Non-pigmented ciliary epithelial cell (primary cell): ENCODE data around the gene PLA2G6.
"Not testable (repeated sequence)": the region's sequence is repeated elsewhere in the genome, so short reads cannot be mapped to it uniquely, and the experiment has no call there.

Source experiments
- DNase-seq: peaks from one replicate; pipeline ENCODE4 v3.0.0-alpha.2; 2010; ENCODE audit warnings: low read depth

The PLA2G6 gene

GRCh38 chr22:38189104-38189503 is 7.5 kb upstream of the PLA2G6 start:
- DNase-seq = no peak

DNA sequence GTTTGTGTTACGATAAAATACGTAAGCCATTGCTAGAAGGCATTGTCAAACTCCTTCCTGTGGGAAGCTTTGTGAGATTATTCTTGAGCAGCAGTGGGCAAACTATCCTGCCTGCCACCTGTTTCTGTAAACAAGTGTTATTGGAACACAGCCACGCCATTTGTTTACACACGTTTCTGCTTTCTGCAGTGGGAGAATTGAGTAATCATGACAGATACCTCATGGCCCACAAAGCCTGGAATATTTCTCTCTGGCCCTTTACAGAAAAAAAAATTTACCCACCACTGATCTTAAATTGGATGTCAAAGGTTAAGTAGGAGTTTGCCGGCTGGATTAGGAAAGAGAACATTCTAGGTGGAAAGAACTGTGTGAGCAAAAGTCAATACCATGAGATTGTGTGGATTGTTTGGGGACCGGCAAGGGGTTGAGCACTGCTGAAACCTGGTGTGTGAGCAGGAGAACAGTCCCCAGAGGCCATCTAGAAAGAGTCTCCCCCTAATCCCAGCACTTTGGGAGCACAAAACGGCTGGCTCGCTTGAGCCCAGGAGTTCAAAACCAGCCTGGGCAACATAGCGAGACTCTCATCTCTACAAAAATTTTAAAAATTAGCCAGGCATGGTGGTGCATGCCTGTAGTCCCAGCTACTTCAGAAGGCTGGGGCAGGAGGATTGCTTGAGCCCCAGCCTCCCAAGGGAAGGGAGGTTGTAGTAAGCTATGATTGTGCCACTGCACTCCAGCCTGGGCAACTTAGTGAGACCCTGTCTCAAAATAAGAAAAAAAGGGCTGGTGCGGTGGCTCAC is 6.0 kb upstream of the PLA2G6 start:
- DNase-seq = no peak

DNA sequence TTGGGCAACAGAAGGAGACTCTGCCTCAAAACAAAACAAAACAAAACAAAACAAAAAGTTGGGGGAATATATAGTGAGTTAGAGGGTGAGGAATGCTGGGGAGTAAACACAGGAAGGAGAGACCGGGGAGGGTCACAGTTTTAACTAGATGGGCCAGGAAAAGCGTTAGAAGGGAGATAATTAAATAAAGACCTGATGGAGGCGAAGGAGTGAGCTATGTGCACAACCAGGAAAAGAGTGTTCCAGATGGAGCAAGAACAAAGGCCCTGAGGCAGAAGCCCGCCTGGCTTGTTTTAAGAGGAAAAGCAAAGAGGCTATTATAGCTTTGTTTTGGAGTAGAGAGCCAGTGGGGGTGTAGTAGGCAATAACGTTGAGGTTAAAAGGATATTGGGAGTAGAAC is 4.8 kb upstream of the PLA2G6 start:
- no peak for DNase-seq

DNA sequence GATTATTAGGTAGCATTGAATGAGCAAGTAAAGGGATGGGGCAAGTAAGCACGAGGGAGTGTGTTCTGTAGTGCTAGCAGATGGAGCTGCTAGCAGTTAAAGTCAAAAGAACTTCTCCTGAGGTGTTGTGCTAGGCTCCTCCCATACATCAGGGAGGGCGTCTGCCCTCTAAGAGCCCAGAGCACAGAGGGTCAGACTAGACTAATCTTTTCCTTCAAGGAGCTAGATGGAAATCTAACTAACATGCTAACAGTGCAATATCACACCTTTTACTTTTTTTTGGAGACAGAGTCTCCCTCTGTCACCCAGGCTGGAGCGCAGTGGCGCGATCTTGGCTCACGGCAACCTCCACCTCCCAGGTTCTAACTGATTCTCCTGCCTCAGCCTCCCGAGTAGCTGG is 3.2 kb upstream of the PLA2G6 start:
- DNase-seq = no peak

DNA sequence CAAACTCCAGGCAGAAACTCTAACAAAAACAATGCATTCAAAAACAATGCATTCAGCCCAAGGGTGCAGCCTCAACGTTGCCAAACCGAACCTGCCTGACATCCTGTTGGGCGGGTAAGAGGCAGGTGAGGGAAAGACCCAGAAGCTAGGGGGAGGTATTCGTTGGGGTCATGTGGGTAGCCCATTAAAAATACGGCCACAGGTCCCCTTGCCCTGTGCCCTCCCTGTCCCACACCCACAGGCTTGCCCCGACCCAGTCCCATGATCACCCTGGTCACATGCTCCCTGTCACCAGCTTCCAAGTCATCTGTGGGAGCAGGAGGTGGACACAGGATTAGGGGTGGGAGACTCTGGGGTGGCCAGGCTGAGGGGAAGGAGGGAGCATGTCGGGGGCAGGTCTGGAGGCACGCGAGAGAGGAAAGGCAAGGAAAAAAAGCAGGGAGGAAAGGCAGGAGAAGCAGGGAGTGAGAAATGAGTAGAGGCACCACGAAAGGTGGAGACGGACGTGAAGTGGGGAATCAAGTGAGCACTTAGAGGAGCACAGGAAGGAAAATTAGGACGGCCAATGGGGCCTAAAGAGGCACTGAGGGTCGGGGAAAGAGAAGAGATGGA is 683 bp downstream of the PLA2G6 start:
- no peak for DNase-seq

GRCh38 chr22:38178605-38178937 is 3.1 kb downstream of the PLA2G6 start:
- DNase-seq = not testable (repeated sequence)

- DNase-seq = peak; percentile 44
Measured at GRCh38 chr22:38177926-38178604, 3.6 kb downstream of the PLA2G6 start.

DNA sequence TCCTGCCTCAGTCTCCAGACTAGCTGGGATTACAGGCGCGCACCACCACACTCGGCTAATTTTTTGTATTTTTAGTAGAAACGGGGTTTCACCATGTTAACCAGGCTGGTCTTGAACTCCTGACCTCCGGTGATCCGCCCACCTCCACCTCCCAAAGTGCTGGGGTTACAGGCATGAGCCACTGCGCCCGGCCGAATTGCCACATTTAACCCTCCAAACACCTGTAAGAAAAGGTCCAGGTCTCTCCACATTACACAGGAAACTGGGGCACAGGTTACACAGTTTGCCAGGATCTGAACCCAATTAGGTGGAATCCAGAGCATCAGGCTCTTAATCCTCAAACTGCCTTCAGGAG is 4.1 kb downstream of the PLA2G6 start:
- not testable (repeated sequence) for DNase-seq

DNA sequence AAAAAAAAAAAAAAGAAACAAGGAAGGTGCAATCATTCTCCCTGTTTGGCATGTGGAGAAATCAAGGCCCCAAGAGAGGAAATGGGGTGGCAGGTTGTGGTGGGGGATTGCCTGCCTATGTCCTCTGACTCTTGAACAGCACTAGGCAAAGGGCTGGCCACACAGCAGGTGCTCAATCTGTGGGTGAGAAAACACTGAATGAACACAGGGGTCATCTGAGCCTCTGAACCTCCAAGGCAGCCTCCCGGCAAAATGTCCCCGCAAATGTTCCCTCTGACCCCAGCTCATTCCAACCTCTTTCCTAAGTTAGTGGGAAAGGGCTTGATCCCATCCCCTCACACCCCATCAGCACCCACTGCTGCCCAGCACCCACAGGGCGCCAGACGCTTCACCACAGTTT is 4.6 kb downstream of the PLA2G6 start:
- DNase-seq = no peak

- peak; percentile 36 for DNase-seq
Measured at GRCh38 chr22:38176170-38176741, 5.4 kb downstream of the PLA2G6 start.

- no peak for DNase-seq
Measured at GRCh38 chr22:38175206-38176118, 6.2 kb downstream of the PLA2G6 start.

GRCh38 chr22:38174626-38175025 is 7.0 kb downstream of the PLA2G6 start:
- DNase-seq = no peak

DNA sequence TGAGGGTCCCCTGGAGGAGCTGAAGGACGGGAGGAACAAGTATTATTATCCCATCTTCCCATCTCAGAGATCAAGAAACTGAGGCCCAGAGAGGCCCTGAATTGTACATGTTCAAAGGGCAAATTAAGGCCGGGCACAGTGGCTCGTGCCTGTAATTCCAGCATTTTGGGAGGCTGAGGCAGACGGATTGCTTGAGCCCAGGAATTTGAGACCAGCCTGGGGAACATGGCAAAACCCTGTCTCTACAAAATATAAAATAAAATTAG is 8.1 kb downstream of the PLA2G6 start:
- DNase-seq = no peak

GRCh38 chr22:38172832-38173640 is 8.6 kb downstream of the PLA2G6 start:
- no peak for DNase-seq

DNA sequence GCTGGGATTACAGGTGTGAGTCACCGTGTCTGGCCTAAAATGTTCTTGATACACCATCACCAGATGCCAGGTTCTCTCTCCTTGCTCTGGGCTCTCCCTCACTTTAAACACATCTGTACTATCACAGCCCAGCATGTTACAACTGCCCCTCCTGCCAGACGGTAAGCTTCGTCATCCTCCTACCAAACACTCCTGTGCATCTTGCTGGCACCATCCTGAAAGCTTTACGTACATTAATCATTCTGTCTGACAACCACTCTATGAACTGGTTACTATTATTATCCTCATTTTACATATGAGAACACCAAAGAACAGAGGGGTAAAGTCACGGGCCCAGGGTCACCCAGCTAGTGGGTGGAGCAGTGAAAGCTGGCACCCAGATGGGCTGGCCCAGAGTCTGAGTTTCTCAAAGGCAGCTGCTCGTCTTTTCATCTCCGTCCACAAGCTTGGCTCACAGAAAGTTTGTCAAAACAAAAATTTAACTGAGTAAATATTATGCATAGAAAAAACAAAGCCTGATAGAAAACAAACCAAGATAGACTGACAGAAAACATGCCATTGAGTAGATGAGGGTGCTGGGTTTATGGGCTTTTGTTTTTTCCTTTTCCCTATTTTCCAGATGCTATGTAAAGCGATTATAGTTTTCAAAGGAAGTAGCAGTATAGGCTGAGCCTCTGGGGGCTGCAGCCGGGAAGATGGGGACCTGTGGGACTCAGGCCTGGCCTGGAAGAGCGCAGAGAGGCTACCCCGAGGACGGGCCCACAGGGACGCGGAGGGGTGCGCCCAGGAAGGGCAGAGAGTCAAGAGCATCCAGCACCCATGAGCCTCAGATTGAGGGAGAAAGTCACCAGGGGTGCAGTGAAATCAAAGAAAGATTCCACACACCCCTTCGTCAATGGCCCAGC is 9.5 kb downstream of the PLA2G6 start:
- no peak for DNase-seq

DNA sequence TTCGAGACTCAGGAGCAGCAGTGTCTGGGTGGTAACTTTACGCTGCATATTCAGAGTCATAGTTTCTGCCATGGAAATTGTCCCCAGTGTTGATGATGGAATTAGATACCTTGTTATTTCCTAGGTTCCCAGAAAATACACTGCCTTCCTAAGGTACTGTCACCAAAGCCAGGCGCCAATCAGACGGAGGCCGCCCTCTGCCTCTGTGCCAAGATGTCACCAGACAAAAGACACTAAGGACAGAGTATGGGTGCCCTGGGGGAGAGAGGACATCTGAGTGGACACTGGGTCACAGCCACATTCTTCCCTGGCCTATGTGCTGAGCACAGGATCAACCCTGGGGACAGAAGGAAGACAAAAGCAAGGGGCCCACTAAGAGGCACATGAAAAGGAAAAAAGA is 11.2 kb downstream of the PLA2G6 start:
- no peak for DNase-seq

DNA sequence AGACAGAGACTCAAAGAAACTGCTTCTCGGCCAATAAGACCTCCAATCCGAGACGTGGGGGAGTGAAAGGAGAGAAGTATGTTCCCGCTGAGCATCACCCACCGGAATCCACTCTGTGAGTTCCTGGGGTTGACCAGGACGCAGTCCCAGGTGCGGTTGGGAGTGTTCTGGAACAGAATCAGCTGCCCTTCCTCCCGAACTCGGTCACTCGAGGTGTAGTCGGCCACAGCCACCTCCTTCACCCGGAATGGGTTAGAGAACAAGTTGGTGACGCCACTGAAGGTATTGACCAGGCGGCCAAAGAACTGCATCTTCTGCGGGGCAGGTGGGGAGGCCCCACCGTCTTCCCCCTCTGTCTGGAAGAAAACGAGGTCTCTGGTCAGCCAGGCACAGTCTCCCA is 12.5 kb downstream of the PLA2G6 start:
- no peak for DNase-seq

DNA sequence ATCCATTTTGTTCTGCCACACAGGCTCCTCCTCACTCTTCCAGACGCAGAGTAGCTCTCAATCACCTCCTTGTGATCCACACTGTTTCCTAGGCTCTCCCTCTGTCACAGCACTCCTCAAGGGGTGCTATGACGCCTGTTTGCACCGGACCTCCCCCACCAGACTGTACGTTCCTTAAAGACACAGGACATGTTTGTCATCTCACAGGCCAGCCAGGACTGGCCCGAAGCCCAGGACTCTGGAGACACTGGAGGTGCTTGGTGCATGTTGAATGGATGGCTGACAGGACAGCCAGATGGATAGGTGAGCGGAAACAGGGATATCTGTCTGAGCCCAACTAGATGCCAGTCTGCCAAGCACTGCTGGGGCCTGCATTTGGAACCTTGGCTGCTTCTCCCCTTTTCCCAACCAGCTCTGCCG is 13.6 kb downstream of the PLA2G6 start:
- DNase-seq = no peak

DNA sequence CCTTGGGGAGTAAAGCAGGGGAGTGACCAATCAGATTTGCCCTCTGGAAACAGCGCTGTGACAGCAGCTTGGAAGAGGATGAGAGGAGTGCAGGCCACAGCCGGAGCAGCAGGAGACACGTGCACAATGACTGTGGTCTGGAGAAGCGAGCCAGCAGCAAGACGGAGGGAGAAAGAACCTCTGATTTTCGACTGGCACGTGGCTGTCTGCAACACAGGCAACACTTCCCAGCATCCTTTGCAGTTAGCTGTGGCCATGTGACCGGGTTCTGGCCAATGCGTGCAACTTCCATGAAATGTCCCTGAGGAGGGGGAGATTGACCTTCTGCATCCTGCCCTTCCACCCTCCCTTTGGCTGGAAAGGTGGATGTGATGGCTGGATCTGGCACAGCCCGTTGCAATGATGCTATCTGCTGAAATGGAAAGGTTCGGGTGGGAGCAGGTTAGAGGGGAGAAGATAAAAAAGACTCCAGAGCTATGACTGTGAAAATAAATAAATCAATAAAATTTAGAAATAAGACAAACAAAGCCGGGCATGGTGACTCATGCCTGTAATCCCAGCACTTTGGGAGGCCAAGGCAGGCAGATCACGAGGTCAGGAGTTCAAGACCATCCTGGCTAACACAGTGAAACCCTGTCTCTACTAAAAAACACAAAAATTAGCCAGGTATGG is 15.6 kb downstream of the PLA2G6 start:
- no peak for DNase-seq

DNA sequence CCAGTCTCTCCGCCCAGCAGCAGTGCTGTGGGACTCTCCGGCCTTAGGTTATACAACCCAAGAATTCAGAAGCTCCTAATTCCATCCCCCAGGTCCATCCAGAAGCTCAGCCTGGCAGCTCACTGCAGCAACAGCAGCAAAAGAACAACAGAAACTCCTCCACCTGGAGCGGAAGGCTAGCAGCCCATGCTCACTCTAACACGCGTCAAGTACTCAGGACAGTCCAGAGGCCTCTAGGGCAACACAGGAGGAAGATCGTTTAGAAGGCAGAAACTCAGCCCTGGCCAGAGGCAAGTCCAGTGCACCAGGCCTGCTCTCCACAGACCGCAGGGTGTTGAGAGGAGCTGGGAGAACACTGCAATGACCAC is 17.1 kb downstream of the PLA2G6 start:
- no peak for DNase-seq
